ENCODE results near the gene GAS5.
"Not testable (repeated sequence)": the region's sequence is repeated elsewhere in the genome, so short reads cannot be mapped to it uniquely, and the experiment has no call there.

The GAS5 gene

GRCh38 chr1:173868266-173869020, 654 bp upstream of the GAS5 start, which contains the start of gene ZBTB37:
Gene ZBTB37, plus strand, starts transcription at chr1:173868380. Its CDS starts 1,846 bp downstream, at chr1:173870226.
- DNase-seq: peak; percentile 93

GRCh38 chr1:173867141-173867752, 542 bp downstream of the GAS5 start:
- DNase-seq: no peak

GRCh38 chr1:173866413-173867115, 1.2 kb downstream of the GAS5 start:
- DNase-seq: no peak

- DNase-seq: no peak
These were observed 2.2 kb downstream of the GAS5 start for GRCh38 chr1:173865468-173866164.

GRCh38 chr1:173864179-173864867, 3.5 kb downstream of the GAS5 start:
- no peak for DNase-seq

GRCh38 chr1:173863224-173864161, 4.3 kb downstream of the GAS5 start:
- DNase-seq: no peak

- DNase-seq: no peak
These were observed 5.0 kb downstream of the GAS5 start for GRCh38 chr1:173862769-173863223.

- not testable (repeated sequence) for DNase-seq
These were observed 5.5 kb downstream of the GAS5 start for GRCh38 chr1:173862146-173862768.

- no peak for DNase-seq
These were observed 6.1 kb downstream of the GAS5 start for GRCh38 chr1:173861731-173862145.

- no peak for DNase-seq
These were observed 7.7 kb downstream of the GAS5 start for GRCh38 chr1:173860065-173860464.

- DNase-seq: not testable (repeated sequence)
These were observed 8.2 kb downstream of the GAS5 start for GRCh38 chr1:173859547-173859946.

- DNase-seq: no peak
These were observed 10.3 kb downstream of the GAS5 start for GRCh38 chr1:173857363-173857917.

GRCh38 chr1:173856903-173857302, 10.9 kb downstream of the GAS5 start:
- DNase-seq: no peak

GRCh38 chr1:173856014-173856413, 11.8 kb downstream of the GAS5 start:
- DNase-seq: no peak

GRCh38 chr1:173853074-173853473, 14.7 kb downstream of the GAS5 start:
- DNase-seq: no peak

GRCh38 chr1:173852105-173852504, 15.7 kb downstream of the GAS5 start:
- no peak for DNase-seq

- DNase-seq: no peak
These were observed 35.0 kb downstream of the GAS5 start for GRCh38 chr1:173832748-173833147.

GRCh38 chr1:173827611-173828010, 40.2 kb downstream of the GAS5 start:
- no peak for DNase-seq

- peak; percentile 94 for DNase-seq
These were observed 43.3 kb downstream of the GAS5 start, which contains the start of the genes CENPL and DARS2 for GRCh38 chr1:173824315-173825081. Gene CENPL, minus strand, starts transcription at chr1:173824883. Its CDS starts 13,584 bp downstream, at chr1:173811299. Gene DARS2, plus strand, starts transcription at chr1:173824673. Its CDS starts 557 bp downstream, at chr1:173825230.
